K562 (cell line): ENCODE data around the gene PIKFYVE. TPM values are rescaled to one million over a fixed set of nuclear protein-coding genes. Genes with fewer than 3 reads are reported as not detected.

Experiments used
- ATAC-seq: fragments of 200-7000 bp; cut with Tn5 transposase; 3 replicates; pipeline ENCODE4 v1.9.1; 2020; ENCODE audit warnings: moderate library complexity
- BruUV-seq: library from RNA; stranded (reverse); fragments of 400-500 nt; replicated peaks from 2 replicates; lab custom pipeline; 2021; lab: Mats Ljungman, UMichigan
- CTCF ChIA-PET: fragments of 300-600 bp; formaldehyde crosslinking; extraction: SDS; loops from one replicate; lab custom pipeline; 2021; ENCODE audit warnings: low intra/inter-chr PET ratio; lab: Yijun Ruan, JAX
- POLR2A ChIA-PET: fragments of 300-600, 350-650 bp; sonication (Branson Sonifier 250); formaldehyde crosslinking; extraction: SDS; loops from one replicate; lab custom pipeline; 2021; ENCODE audit warnings: antibody characterized with exemption, inconsistent platforms; lab: Yijun Ruan, JAX
- DNase-seq, 4 experiments: peaks; one replicate each; pipeline versions ENCODE4 v3.0.0 to v3.0.0-alpha.2; 2011 to 2018; ENCODE audit warnings: low spot score in 3 of 4, mixed read lengths in 3 of 4; ENCODE audit errors: extremely low read depth in 1 of 4
- FAIRE-seq: peaks from 2 replicates; lab custom pipeline; 2011; peaks lifted over from hg19 to GRCh38; lab: Jason Lieb, UNC
- H2AFZ ChIP-seq: 2 replicates; pipeline ENCODE4 v1.6.0; 2011; ENCODE audit warnings: low read depth, low read length, control low read depth, inconsistent platforms
- H3K27ac ChIP-seq: fragments of 200-600 bp; 3 replicates; pipeline ENCODE4 v1.8.0; 2011; ENCODE audit warnings: low read depth, mild to moderate bottlenecking, control low read depth, inconsistent platforms, low read length, moderate library complexity, mixed read lengths; ENCODE audit errors: extremely low read depth
- H3K27me3 ChIP-seq, 2 experiments: fragments of 300-600 bp in 1 of 2; 2 replicates in 1 of 2; 3 replicates in 1 of 2; pipeline versions ENCODE4 v1.6.0 to v1.8.0; 2011; ENCODE audit warnings: inconsistent platforms in 2 of 2, low read length in 2 of 2, mild to moderate bottlenecking in 1 of 2, mixed read lengths in 1 of 2, moderate library complexity in 1 of 2; ENCODE audit not compliant: control insufficient read depth in 2 of 2, insufficient read depth in 2 of 2
- H3K36me3 ChIP-seq: fragments of 300-600 bp; 3 replicates; pipeline ENCODE4 v1.8.0; 2011; ENCODE audit warnings: mild to moderate bottlenecking, low read length, inconsistent platforms; ENCODE audit not compliant: control insufficient read depth, insufficient read depth
- H3K4me1 ChIP-seq, 2 experiments: fragments of 200-600 bp in 1 of 2; replicated peaks in 1 of 2; 2 replicates in 1 of 2; 3 replicates in 1 of 2; pipeline versions ENCODE4 v1.5.1 to v1.8.0; 2011; ENCODE audit warnings: inconsistent platforms in 2 of 2, low read length in 2 of 2, mild to moderate bottlenecking in 1 of 2, mixed read lengths in 1 of 2, moderate library complexity in 1 of 2; ENCODE audit not compliant: control insufficient read depth in 2 of 2, insufficient read depth in 2 of 2
- H3K4me2 ChIP-seq: 2 replicates; pipeline ENCODE4 v1.6.1; 2011; ENCODE audit warnings: low read length, control low read depth, inconsistent platforms, mixed read lengths; ENCODE audit not compliant: insufficient read depth
- H3K4me3 ChIP-seq: fragments of 200-600 bp; sonication (generic), shearing (Covaris generic); 2 replicates; pipeline ENCODE4 v1.5.1; 2016; ENCODE audit warnings: control low read depth, inconsistent platforms
- H3K79me2 ChIP-seq: fragments of 200-600 bp; 3 replicates; pipeline ENCODE4 v1.8.0; 2011; ENCODE audit warnings: low read length, inconsistent platforms; ENCODE audit not compliant: control insufficient read depth, insufficient read depth
- H3K9ac ChIP-seq, 2 experiments: 2 replicates each; pipeline versions ENCODE4 v1.6.0 to v1.6.1; 2011; ENCODE audit warnings: low read depth in 2 of 2, low read length in 2 of 2, control low read depth in 1 of 2, inconsistent platforms in 1 of 2, mild to moderate bottlenecking in 1 of 2, mixed read lengths in 1 of 2; ENCODE audit not compliant: insufficient read depth in 1 of 2
- H3K9me1 ChIP-seq: one replicate; pipeline ENCODE4 v1.6.0; 2011; ENCODE audit warnings: inconsistent platforms, mild to moderate bottlenecking, low read length, moderate library complexity; ENCODE audit not compliant: control insufficient read depth, insufficient read depth
- H3K9me3 ChIP-seq: replicated peaks from 2 replicates; pipeline ENCODE4 v1.5.1; 2011; ENCODE audit warnings: low read depth, low read length, inconsistent platforms; ENCODE audit not compliant: control insufficient read depth, insufficient read depth
- H4K20me1 ChIP-seq: replicated peaks from 2 replicates; pipeline ENCODE4 v1.6.1; 2011; ENCODE audit warnings: low read length, inconsistent platforms, mixed read lengths; ENCODE audit not compliant: control insufficient read depth, insufficient read depth
- BCOR ChIP-seq: fragments of 450-650 bp; IDR thresholded peaks from 2 replicates; pipeline ENCODE4 v1.6.1; 2016
- CREB5 ChIP-seq: fragments of 250-450 bp; sonication (Bioruptor Pico); IDR thresholded peaks from 2 replicates; pipeline ENCODE4 v1.5.0; 2020; ENCODE audit warnings: mild to moderate bottlenecking
- DIDO1 ChIP-seq: fragments of 450-650 bp; IDR thresholded peaks from 2 replicates; pipeline ENCODE4 v1.6.1; 2016; ENCODE audit warnings: low read depth, missing biosample characterization, missing genetic modification characterization
- ELF4 ChIP-seq: fragments of 450-650 bp; formaldehyde crosslinking; IDR thresholded peaks from 2 replicates; pipeline ENCODE4 v1.4.0; 2022; ENCODE audit warnings: missing genetic modification characterization
- ELK3 ChIP-seq: fragments of 450-650 bp; formaldehyde crosslinking; IDR thresholded peaks from 2 replicates; pipeline ENCODE4 v1.4.0; 2020; ENCODE audit warnings: mild to moderate bottlenecking
- HMGXB4 ChIP-seq: sonication (generic); formaldehyde crosslinking; IDR thresholded peaks from 2 replicates; pipeline ENCODE4 v1.8.1; 2023; ENCODE audit warnings: mild to moderate bottlenecking, missing genetic modification reagents
- HNRNPL ChIP-seq: fragments of 200-400 bp; formaldehyde crosslinking; IDR thresholded peaks from 2 replicates; pipeline ENCODE4 v1.6.1; 2017; ENCODE audit warnings: low read depth, mild to moderate bottlenecking, low read length
- MAFK ChIP-seq: IDR thresholded peaks from 2 replicates; pipeline ENCODE4 v1.6.1; 2011; ENCODE audit warnings: low read length, improper control_type of control experiment
- NR2C1 ChIP-seq, 2 experiments: fragments of 450-650 bp; IDR thresholded peaks; 2 replicates each; pipeline ENCODE4 v1.6.1; 2017; ENCODE audit warnings: mild to moderate bottlenecking in 2 of 2, antibody characterized with exemption in 1 of 2, inconsistent platforms in 1 of 2, missing compliant biosample characterization in 1 of 2, missing genetic modification characterization in 1 of 2
- SFPQ ChIP-seq: fragments of 200-400 bp; formaldehyde crosslinking; IDR thresholded peaks from 2 replicates; pipeline ENCODE4 v1.6.1; 2017; ENCODE audit warnings: mild to moderate bottlenecking, low read depth, low read length, moderate library complexity
- SMAD3 ChIP-seq: fragments of 450-650 bp; formaldehyde crosslinking; conservative IDR thresholded peaks from 2 replicates; pipeline ENCODE4 v1.4.0; 2020; ENCODE audit warnings: mild to moderate bottlenecking
- ZBTB2 ChIP-seq: fragments of 450-650 bp; IDR thresholded peaks from 2 replicates; pipeline ENCODE4 v1.6.1; 2016; ENCODE audit warnings: antibody characterized with exemption
- ZC3H4 ChIP-seq: sonication (generic); formaldehyde crosslinking; IDR thresholded peaks from 2 replicates; pipeline ENCODE4 v1.9.0; 2021; ENCODE audit warnings: missing genetic modification reagents, borderline replicate concordance
- ZNF253 ChIP-seq: fragments of 250-450 bp; sonication (Bioruptor Pico); conservative IDR thresholded peaks from 2 replicates; pipeline ENCODE4 v1.6.1; 2021; ENCODE audit warnings: mild to moderate bottlenecking
- ZNF511 ChIP-seq: sonication (generic); formaldehyde crosslinking; IDR thresholded peaks from 2 replicates; pipeline ENCODE4 v1.8.0; 2022; ENCODE audit warnings: mild to moderate bottlenecking, missing genetic modification reagents
- in situ Hi-C: fragments of 300-500 bp; cut with MboI; formaldehyde crosslinking; loops from 4 replicates; pipeline ENCODE4 v1.15.0; 2018; ENCODE audit warnings: inconsistent platforms, mixed read lengths
- intact Hi-C: fragments of 100-400 bp; cut with micrococcal nuclease; formaldehyde crosslinking; loops from 2 replicates; pipeline ENCODE4 v1.14.2; 2022
- polyA plus RNA-seq, 8 experiments: library from polyadenylated mRNA; depleted of rRNA in 4 of 8; stranded (reverse) in 5 of 8; unstranded in 3 of 8; fragments of >200 nt; fragmentation: Nextera tagmentation in 2 of 8; fragmentation: Illumina TruSeq in 1 of 8; extraction: Ambion mirVana in 2 of 8; extraction: Trizol in 1 of 8; gene quantifications; 2 replicates each; pipeline versions ENCODE4 v1.2.1 to v1.2.3, GENCODE V29; 2011 to 2014; ENCODE audit warnings: inconsistent platforms in 1 of 8, missing spikeins in 1 of 8
- total RNA-seq, 7 experiments: library from RNA; depleted of rRNA in 6 of 7; stranded (reverse); fragments of >200 nt in 6 of 7; fragmentation: Illumina TruSeq in 2 of 7; extraction: Trizol in 2 of 7; gene quantifications; 2 replicates each; pipeline versions ENCODE4 v1.2.1 to v1.2.3, GENCODE V29; 2011 to 2021; ENCODE audit warnings: low replicate concordance in 1 of 7

Gene PIKFYVE
- total and polyA plus RNA-seq, 9 of the 15 experiments (the other 6 are each of a cell fraction or from before 2014, with no cell fraction given), result 3.6 to 25.6 (median 16.7) TPM

GRCh38 chr2:208334230-208334629, 68.2 kb downstream of the PIKFYVE start:
- in situ Hi-C loops (no loop called here), intact Hi-C loops (no loop called here)
- CTCF ChIA-PET, result no interaction called here
- FAIRE-seq (no peak), DNase-seq (no peak), ATAC-seq (no peak; the same call in 2 of the 3 replicates)
- no peaks in the 10 kb centered on the region for H3K27me3 ChIP-seq
- no peaks in the 10 kb centered on the region; the same call in 2 of the 3 replicates for H3K79me2 ChIP-seq
- BruUV-seq, result no TSS peak
- no peak overlapping the region for H3K27ac ChIP-seq
- H3K4me3 ChIP-seq, result no peak overlapping the region
- no peak overlapping the region for H3K4me2 ChIP-seq
- H4K20me1 ChIP-seq, result no peaks in the 10 kb centered on the region
- H2AFZ ChIP-seq, result no peak overlapping the region
- H3K9ac ChIP-seq, result no peak overlapping the region
- H3K9me1 ChIP-seq, result no peaks in the 10 kb centered on the region
- H3K36me3 ChIP-seq, result peaks cover 75% of the 10 kb centered on the region; the same call in 2 of the 3 replicates
- no peak for TF ChIP-seq HMGXB4 (CRISPR knock-in tag)
- no peak for TF ChIP-seq ELF4 (CRISPR knock-in tag)
- no peak for TF ChIP-seq HNRNPL
- TF ChIP-seq SFPQ, result no peak
- TF ChIP-seq ELK3 (CRISPR knock-in tag), result no peak
- no peak for TF ChIP-seq MAFK
- TF ChIP-seq BCOR, result no peak
- no peak for TF ChIP-seq SMAD3 (CRISPR knock-in tag)
- TF ChIP-seq NR2C1 (IDR thresholded peaks at IDR 0.05), result no peak
- TF ChIP-seq NR2C1 (tag; IDR thresholded peaks at IDR 0.05), result no peak
- no peak for TF ChIP-seq ZNF511 (CRISPR knock-in tag)
- no peak for TF ChIP-seq ZNF253 (CRISPR knock-in tag)
- TF ChIP-seq ZC3H4 (CRISPR knock-in tag), result no peak
- no peak for TF ChIP-seq DIDO1 (tag)
- TF ChIP-seq CREB5, result no peak
- TF ChIP-seq ZBTB2, result no peak
- no peaks in the 10 kb centered on the region for H3K9me3 ChIP-seq
- no peaks in the 10 kb centered on the region for H3K4me1 ChIP-seq
- POLR2A ChIA-PET, result interaction anchor here (1.2 kb wide), 1 partner anchor 19 kb away, joined by 3 read pairs; no protein-coding TSS in a partner anchor
